CD4-positive, alpha-beta T cell treated with Interleukin-15 for 4 hours (primary cell): Measurements from ENCODE around the gene CFAP77.

Experiments used
- DNase-seq: peaks from one replicate; pipeline ENCODE4 v3.0.0-alpha.2; 2020; ENCODE audit warnings: low spot score

The CFAP77 gene

DNA sequence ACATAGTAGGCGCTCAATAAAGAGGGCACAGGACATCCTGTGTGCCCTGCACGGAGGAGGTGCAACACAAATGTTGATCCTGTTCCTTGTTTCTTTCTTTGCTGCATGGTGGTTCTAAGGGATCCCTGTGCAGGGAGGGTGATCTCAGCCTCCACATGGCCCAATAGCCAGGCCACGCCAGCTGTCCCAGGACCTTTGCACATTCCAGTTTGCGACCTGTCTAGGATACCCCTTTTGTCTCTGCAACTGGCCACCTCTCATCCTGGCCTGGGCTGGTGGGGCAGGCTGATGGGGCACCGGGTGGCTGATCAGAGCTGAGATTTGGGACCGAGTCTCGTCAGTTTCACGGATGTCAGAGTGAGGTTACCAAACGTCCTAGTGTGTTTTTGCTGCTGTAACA is 79.5 kb downstream of the CFAP77 start:
- DNase-seq = no peak

DNA sequence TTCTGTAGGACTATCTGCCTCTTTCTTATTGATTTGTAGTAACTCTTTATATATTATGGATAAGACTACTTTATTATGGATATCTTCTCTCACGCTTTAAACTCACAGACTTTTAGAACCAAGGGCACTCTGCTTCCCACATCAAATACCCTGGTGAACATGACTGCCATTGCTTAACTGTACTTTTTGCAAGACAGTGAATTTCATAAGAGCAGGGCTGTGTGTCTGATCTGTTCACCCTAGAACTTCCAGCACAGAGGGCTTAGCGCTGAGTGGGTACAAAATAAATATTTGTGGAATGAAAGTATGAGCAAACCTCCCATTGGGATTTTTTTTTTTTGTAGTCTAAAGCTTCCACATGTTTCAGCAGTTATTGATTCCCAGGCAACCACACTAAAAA is 84.8 kb downstream of the CFAP77 start:
- no peak for DNase-seq

DNA sequence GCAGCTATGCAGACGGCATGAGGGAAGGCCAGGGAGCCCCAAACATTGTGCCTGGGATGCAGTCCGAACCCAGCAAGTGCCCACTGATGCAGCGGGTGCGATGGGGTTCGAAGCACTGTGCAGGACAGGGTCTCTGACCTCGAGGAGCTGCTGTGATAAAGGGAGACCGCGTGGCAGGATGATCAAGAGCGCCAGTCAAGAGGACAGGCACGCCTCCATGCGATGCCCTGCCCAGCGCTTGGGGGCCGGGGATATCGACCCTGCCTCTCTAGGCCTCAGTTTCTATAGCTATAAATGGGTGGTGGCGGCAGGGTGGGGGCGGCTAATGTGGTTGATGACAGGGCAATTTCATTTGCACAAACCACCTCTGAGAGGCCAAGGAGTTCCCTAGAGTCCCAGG is 87.7 kb downstream of the CFAP77 start:
- DNase-seq = no peak

DNA sequence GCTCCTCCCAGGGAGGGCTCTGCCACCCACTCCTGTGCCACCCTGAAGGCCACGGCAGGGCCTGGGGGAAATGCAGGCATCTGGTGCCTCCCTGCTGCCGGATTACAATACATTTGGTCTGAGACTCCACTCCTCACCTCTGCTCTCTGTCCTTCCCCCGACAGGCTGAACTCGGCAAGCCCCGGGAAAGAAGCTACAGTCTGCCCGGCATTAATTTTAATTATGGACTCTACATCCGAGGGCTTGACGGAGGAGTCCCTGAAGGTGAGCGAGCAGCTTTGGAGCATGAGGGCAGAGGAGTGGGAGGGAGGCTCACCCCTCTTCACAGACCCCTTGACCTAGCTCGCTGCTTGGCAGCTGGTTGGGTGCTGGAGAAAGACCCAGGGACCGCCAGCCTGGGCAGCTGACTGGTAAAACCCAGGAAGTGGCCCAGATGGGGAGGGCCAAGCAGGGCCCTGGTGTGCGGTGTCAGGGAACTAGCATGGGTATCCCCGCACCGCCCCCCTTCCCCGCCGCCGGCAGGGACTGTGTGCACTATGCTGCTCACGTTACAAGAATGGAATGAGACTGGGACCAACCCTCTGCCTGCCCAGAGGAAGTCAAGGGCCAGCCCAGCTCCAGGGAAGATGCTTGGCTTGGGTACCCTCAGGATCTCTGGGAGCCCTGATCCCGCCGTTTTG is 88.7 kb downstream of the CFAP77 start:
- no peak for DNase-seq

DNA sequence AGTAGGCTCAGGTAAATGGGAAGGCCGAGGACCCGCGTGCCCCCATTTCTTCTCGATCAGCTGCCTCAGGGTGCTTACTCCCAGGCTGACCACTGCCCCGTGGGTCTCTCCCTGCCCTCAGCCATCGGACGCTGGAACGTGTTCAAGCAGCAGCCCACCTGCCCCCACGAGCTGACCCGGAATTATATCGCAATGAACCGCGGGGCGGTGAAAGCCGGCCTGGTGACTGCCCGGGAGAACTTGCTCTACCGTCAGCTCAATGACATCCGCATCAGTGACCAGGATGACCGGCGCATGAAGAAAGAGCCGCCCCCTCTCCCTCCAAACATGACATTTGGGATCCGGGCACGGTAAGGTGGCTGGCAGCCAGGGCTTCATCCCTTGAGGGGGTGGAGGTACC is 89.2 kb downstream of the CFAP77 start:
- no peak for DNase-seq

DNA sequence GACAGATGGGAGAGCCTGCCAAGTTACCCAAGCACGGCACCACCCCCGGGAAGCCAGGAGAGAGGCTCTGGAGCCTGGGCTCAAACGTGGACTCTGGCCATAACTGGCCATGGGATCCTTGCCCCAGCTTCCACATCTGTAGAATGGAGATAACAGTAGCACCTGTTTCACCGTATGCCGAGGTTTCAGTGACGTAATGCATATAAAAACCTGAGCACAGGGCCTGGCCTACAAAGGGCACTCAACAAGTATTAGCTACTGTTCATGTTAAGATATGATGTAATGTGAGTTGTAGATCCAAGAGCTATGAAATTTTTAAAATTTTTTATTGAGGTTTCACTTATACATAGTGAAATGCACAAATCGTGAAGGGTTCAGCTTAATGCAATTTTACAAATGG is 90.2 kb downstream of the CFAP77 start:
- DNase-seq = no peak

DNA sequence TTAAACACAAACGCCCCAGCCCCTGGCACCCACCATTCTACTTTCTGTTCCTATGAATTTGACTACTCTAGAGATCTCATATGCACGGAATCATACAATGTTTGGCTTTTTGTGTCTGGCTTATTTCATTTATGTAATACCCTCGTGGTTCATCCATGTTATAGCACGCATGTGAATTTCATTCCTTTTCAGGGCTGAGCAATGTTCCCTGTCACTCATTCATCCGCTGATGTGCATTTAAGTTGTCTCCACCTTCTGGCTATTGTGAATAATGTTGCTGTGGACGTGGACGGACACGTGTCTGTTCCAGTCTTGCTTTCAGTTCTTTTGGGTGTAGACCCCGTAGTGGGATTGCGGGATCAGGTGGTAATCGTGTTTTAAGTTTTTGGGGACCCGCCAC is 92.5 kb downstream of the CFAP77 start:
- no peak for DNase-seq

DNA sequence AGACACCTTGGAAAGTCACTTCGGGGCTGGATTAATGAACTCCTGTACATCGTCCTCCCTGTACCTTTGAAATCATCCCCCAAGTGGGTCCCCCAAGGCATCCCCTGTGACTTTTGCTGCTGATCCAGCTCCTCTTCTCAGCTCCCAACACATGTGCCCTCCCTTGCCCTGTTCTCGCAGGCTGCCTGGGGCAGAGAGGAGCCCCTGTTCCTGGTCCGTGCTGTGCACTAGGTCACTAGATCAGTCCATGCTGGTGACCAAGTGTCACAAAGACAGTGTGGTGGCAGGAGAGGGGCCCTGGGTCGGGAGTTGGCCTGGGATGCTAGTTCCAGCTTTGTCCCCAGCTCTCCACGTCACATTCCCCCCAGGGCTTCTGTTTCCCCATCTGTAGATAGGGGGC is 93.1 kb downstream of the CFAP77 start:
- no peak for DNase-seq

DNA sequence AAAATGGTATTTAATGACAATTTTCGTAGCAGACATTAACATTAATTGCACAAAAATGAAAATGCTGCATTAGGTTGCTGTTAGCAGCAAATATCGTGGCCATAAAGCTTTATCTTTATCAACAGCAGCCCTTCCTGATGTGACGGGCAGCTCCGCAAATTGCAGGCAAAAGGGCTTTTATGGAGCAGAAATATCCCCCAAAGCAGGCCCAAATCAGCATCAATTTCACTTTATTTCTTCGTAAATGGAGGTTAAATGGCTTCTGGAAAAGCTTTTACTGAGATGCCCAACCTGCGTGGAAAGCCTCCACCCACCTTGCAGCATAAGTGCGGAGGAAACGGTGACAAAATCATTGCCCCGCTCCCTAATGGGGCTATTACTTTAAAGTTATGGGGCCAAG is 94.5 kb downstream of the CFAP77 start:
- no peak for DNase-seq

DNA sequence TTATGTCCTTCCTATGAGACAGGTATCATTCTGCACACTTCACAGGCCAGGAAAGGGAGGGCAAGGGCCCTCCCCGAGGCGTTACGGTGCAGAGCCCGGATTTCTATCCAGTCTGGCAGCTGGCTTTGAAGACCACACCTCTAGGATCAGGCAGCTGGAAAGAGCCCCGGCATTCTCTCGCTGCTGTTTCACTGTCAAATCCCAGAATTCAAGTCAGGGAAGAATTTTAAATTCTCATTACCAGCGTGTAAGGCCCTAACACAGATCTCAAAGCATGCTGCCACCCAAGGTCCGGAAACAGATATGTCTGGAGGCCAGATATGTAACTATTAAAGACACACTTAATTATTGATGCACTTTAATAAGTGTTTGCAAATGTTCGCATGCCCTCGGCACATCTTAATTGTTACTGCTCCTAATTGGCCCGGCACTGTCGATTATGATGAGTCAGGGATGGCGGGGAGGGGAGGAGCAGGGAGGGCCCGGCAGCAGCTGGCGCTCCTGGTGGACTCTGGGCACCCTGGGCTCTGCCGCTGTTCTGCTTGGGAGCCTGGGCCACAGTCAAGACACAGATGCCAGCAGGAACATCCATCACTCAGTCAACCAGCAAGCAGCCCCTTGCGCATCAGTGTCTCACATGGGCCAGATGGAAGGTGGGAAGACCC is 96.1 kb downstream of the CFAP77 start:
- no peak for DNase-seq

DNA sequence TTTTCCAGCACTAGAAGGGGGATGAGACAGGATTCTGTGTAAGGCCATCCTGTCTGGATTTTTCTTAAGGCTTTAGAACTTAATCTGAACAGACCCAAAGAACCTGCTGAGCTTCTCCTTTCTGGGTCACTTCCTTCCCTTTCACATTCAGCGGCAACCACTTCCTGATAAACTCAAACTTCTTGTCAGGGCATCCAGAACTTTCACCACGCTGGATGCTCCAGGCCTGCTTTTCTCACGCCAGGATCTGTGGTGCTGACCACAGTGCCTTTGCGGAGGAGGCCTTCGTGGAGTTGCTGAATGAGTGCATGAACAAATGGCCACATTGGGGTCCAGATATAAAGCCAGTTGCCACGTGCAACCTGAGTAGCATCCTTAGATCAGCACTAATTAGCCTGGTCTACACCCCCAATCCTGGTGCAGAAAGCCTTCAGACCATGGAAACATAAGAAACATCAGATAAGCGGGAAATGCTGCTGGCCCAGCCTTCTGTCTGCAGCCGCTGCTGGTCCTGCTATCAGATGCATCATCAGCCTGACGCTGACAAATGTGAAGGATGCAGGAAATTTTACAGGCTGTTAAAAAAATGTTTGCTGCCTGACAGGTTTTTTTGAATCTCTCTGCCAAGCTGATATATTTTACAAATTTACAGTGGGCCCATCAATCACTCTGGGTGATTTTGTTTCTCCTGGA is 97.1 kb downstream of the CFAP77 start:
- no peak for DNase-seq

DNA sequence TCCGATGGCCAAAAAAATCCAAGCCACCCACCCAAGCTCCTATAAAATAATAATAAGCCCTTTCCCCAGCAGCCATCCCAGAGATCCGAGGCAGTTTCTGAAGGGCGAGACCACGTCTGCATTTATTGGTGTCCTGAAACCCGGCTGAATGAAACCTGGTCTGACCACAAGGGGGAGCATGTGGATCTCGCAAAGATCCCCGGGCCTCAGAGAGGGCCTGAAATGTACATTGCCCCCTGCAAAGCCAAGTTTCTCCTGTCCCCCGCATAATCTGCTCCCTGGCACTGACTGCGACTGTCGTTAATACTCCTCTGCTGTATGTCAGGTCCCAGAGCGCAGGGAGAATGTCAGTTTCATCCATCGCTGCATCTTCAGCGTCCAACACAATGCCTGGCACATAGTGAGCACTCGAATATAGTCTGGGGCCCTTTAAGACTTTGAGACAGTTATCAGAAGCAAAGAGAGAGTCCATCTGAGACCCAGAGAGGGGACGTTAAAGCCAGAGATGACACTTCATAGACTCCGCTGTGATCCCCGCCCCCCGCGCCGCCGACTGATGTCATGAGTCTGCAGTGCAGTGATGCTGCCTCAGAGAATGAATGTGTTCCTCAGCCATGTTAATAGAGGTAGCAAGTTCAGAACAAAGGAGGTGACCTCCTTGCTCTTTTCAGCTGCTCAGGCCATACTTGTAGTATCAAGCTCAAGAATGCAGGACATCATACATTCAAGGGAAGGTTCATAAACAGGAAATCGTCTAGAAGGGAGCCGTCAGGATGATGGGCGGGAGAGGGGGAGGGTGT is 97.9 kb downstream of the CFAP77 start:
- peak; percentile 65 for DNase-seq

DNA sequence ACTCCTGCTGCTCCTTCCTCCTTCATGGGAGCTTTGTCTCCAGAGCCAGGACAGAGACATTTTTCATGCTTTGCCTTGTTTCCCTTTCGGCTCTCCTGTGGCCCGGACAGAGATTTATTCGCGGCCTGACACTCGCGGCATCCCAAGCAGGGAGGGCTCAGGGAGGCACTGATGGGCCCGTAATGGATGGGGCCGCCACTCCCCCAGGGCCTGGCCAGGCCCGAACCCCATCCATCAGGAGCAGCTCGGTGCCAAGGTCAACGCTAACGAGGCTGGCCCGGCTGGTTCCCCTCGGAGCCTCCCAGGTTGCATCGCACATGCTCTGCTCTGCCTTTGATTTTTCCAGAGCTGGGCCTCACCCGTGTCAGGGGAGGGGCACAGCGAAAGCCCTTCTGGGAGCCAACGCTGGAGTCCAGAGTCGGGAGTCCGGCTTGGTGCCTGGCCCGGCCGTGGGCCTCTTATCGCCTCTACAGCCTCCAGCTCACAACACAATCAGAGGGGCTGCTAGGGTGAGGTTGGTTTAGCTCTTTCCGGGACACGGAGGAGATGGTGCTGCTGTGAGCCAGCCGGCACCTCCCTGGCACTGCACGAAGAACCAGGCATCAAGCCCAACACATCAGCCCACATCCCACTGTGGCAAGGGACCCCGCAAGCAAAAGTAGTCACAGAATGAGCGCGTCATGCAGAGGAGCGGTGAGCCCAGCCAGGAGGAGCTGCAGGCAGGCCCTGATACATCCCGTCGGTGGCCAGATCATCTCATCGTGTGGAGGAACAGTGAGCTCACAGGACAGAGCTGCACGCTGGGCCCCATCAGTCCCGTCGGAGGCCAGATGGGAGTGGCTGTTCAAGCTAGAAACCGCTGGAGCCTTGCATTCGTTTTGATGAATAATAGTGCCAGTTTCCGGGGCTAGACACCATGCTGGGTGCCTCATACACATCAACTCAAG is 100.2 kb downstream of the CFAP77 start:
- DNase-seq = no peak

DNA sequence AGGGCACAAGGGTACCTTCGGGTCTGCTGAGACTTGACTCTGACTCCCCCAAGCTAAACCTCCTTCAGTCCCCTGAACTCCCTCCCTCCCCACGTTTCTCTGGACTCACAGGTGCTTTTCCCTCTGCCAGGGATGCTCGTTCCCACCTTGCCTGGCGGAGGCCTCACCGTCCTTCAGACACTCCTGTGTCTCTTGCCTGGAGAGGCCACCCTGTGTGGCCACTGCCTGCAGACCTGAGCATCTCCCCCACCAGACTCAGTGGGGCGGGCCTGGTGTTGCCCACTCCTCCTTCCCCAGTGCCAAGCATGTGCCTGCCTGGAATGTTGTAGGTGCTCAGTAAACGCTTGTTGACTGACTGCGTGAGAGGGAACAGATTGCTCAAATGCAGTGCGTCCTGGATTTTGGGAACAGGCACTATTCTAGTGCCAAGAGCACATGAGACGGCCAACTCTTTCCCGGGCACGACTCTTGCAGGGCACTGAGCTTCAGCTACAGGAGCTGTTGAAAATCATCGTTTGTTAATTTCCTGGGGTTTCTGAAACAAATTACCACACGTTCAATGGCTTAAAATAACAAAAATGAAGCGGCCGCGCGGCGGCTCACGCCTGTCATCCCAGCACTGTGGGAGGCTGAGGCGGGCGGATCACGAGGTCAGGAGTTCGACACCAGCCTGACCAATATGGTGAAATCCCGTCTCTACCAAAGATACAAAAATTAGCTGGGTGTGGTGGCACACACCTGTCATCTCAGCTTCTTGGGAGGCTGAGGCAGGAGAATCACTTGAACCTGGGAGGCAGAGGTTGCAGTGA is 101.4 kb downstream of the CFAP77 start:
- DNase-seq = no peak

DNA sequence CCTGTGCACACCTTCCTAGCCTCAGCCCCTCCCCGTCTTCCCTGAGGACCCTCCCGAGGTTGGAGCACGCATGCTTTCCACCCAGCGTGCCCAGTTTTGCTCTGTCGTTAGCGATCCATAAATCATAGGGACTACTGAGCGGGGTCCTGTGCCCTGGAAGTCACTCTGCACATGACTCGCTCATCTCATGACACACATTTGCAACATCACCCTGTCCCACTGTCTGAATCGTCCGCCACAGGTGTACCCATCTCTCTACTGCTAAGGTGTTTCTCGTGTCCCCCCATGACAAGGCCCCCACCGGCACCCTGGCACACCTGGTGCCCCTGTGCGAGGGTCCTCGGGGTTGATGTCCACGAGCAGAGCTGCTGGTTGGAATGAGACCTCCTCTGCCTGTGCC is 103.4 kb downstream of the CFAP77 start:
- no peak for DNase-seq

DNA sequence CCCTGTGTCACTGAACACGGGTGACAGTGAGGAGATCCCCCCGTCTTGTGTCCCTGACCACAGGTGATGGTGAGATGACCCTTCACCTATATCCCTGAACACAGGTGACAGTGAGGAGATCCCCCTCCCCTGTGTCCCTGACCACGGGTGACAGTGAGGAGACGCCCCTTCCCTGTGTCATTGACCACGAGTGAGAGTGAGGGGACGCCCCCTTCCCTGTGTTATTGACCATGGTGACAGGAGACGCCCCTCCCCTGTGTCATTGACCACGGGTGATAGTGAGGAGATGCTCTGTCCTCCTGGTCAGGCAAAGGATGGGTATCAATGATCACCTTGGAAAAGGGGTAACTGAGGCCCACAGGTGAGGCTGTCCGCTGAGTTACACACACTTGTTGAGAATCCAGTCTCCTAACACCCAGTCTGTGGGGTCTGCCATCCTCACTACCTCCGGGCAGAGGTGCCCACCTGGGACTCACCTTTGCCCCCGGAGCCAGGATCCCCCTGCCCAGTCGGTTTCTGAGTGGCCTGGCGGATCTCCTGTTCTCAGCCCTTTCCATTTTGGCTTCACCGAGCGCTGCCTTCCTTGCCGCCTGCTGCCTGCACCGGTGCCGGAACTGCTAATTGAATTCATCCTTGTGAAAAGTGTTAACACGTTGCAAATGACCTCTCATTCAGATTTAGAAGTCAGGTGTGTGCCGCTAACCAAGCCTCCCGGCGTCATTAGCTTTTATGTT is 104.2 kb downstream of the CFAP77 start:
- DNase-seq = no peak

DNA sequence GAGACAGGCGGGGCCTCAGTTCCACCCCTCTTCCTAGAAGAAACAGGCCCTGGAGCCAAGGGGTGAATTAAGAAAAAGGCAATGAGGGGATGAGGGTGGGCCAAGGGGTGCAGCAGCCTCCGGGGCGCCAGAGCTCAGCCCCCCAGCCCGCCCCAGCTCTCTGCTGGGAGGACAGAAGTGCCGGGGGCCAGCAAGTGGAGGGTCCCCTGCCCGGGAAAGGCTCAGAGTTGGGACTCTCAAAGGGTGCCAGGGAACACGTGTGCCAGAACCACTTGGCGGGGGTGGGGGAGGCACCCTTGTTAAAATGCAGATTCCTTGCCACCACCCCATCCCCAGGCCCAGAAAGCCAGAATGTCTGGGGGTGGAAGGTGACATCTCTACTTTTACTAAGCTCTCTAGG is 104.8 kb downstream of the CFAP77 start:
- DNase-seq = no peak

DNA sequence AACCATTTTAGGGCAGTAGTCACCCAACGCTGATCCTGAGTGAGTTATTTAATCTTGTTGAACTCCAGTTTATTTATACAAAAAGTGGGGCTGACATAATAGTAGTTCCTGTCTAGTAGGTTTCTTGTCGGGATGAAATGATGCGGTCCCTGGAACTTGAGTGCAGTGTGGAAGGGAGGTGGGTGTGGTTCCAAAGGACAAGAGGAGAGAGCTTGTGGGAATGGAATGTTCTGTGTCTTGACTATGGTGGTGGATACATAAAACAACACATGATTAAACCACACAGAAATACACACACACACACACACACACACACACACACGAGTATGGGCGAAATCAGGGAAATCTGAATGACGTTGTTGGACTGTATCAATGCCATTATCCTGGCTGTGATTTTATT is 106.3 kb downstream of the CFAP77 start:
- DNase-seq = no peak

DNA sequence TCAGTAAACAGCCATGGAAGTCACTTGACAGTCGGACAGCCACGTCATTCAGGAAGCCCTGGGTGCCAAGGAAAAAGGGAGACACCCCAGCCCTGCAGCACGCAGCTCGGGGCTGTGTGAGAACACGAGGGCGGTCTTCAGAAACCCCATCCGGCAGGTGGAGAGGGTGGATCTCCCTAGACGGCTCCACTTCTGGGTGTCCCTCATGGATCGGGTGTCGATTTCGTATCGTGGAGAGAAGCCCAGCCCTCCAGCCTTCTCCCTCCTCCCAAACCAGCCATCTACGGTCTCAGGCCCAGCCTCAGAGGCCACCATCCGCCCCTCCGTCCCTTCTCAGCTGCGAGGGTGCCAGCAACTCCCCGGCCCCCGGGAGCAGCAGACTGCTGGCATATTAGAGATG is 106.9 kb downstream of the CFAP77 start:
- no peak for DNase-seq
